Upper lobe of left lung (tissue), 6 donors: ENCODE measurements around the gene CXCL12. TPM values are rescaled to one million over a fixed set of nuclear protein-coding genes. Genes with fewer than 3 reads are reported as not detected.

Source experiments
- ATAC-seq, 2 donors: fragments of 200-7000 bp; cut with Tn5 transposase; one replicate each; pipeline ENCODE4 v1.9.1; 2022; ENCODE audit warnings: mild to moderate bottlenecking in 2 of 2, moderate library complexity in 2 of 2; ENCODE audit not compliant: low FRiP score in 2 of 2
- DNase-seq, 2 donors: peaks; one replicate each; pipeline ENCODE4 v3.0.0-alpha.2; 2019 to 2020
- H3K27ac ChIP-seq, 4 donors: fragments of 200-600 bp; sonication (generic); one replicate each; pipeline ENCODE4 v1.5.1; 2016 to 2019
- H3K27me3 ChIP-seq, 4 donors: fragments of 200-600 bp; sonication (generic); one replicate each; pipeline ENCODE4 v1.5.1; 2017 to 2019
- H3K36me3 ChIP-seq, 4 donors: fragments of 200-600 bp; sonication (generic); one replicate each; pipeline ENCODE4 v1.5.1; 2016 to 2019
- H3K4me1 ChIP-seq, 4 donors: fragments of 200-600 bp; sonication (generic); one replicate each; pipeline ENCODE4 v1.5.1; 2018 to 2019
- H3K4me3 ChIP-seq, 4 donors: fragments of 200-600 bp; sonication (generic); one replicate each; pipeline ENCODE4 v1.5.1; 2017 to 2019; ENCODE audit warnings: mild to moderate bottlenecking in 2 of 4, moderate library complexity in 1 of 4
- H3K9me3 ChIP-seq, 4 donors: fragments of 200-600 bp; sonication (generic); one replicate each; pipeline ENCODE4 v1.5.1; 2018 to 2019
- EP300 ChIP-seq, 4 donors: sonication (generic); formaldehyde crosslinking; IDR thresholded peaks; one replicate each; pipeline ENCODE4 v1.5.1; 2017; ENCODE audit warnings: antibody characterized with exemption in 4 of 4, control low read depth in 2 of 4
- POLR2A ChIP-seq, 4 donors: fragments of 450-650 bp; IDR thresholded peaks; one replicate each; pipeline ENCODE4 v1.5.1; 2016 to 2017; ENCODE audit warnings: antibody characterized with exemption in 4 of 4, mild to moderate bottlenecking in 2 of 4
- POLR2AphosphoS5 ChIP-seq, 2 donors: sonication (generic); formaldehyde crosslinking; IDR thresholded peaks; one replicate each; pipeline ENCODE4 v1.5.1; 2017; ENCODE audit warnings: antibody characterized with exemption in 2 of 2
- WGBS, 2 donors: methylation state at CpG; one replicate each; pipeline ENCODE4 v1.1.5; 2017 to 2018; 5-methylcytosine and 5-hydroxymethylcytosine counted together
- total RNA-seq, 6 donors: library from RNA; depleted of rRNA in 4 of 6; stranded (reverse); fragments of >200 nt in 4 of 6; gene quantifications; one replicate each; pipeline versions ENCODE4 v1.1.0 to v1.2.1, GENCODE V29; 2016 to 2021
- TF ChIP-seq, protein P1 (sequence below), 6 experiments: fragments of 450-650 bp in 4 of 6; fragments of 200-600 bp in 2 of 6; sonication (generic) in 2 of 6; IDR thresholded peaks; one replicate each; pipeline ENCODE4 v1.5.1; 2016 to 2019; ENCODE audit warnings: antibody characterized with exemption in 6 of 6
- donor health status: DM: no; HTN: no; CAD: no; lungs with moderate emphysema.
- donor health status: DM: no; HTN: yes; CAD: no; lungs with severe emphysema.

CXCL12 gene
- total RNA-seq, 6 donors from 2014 or later: 3.5 to 61.6 (median 14.6) TPM

DNA sequence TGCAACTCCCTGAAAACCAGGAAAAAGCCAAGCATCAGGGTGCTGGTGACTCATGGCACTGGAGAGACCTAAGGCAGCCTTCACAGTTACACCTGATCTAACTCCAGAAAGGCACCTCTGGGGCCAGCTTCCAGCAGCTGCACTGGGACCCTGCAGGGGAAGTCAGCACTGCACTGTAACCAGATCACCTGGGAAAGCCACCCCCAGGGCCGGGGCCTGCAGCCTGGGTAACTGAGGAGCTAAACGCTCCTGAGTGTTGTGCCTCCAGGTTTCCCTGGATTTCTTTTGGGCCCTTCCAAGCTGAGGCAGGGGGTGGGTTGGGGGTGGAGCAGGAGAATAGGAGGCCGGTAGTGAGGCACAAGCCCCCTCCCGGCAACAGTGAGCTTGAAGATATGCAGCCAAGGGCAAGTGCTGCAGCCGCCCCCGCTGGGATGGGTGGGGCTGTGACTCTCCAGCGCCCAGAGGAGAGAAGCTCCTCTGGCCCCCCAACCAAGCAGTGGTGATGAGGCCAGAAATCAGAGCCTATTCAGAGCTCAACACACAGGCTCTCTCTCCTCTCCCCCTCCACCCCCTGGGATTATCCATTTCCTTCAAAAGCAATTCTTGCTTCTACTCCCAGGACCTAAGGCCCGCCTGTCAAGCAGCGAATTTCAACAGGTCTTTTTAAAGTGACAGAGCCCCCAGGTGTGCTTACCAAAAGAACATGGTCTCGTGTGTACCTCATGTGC, 2.6 kb downstream of the CXCL12 start:
- no peak for DNase-seq
- Histone ChIP-seq H3K9me3 (no peaks in the 10 kb centered on the region), H3K27ac (peak overlapping the region in 1 of 4 donors; percentile 10), H3K27me3 (peaks cover 0 to 25% (median 10%) of the 10 kb centered on the region in 4 donors), H3K4me3 (peak overlapping the region in 1 of 4 donors; percentile 59), H3K4me1 (peaks cover 2 to 38% (median 19%) of the 10 kb centered on the region in 4 donors), H3K36me3 (peaks cover 0 to 5% (median 2%) of the 10 kb centered on the region in 4 donors)
- 66 to 74% methylated on average over 9 to 10 of the region's 10 CpGs for WGBS, 2 donors
- no peak for ATAC-seq
- TF ChIP-seq, protein P1, sequence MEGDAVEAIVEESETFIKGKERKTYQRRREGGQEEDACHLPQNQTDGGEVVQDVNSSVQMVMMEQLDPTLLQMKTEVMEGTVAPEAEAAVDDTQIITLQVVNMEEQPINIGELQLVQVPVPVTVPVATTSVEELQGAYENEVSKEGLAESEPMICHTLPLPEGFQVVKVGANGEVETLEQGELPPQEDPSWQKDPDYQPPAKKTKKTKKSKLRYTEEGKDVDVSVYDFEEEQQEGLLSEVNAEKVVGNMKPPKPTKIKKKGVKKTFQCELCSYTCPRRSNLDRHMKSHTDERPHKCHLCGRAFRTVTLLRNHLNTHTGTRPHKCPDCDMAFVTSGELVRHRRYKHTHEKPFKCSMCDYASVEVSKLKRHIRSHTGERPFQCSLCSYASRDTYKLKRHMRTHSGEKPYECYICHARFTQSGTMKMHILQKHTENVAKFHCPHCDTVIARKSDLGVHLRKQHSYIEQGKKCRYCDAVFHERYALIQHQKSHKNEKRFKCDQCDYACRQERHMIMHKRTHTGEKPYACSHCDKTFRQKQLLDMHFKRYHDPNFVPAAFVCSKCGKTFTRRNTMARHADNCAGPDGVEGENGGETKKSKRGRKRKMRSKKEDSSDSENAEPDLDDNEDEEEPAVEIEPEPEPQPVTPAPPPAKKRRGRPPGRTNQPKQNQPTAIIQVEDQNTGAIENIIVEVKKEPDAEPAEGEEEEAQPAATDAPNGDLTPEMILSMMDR (IDR thresholded peaks at IDR 0.05): no peak
- TF ChIP-seq POLR2AphosphoS5 (IDR thresholded peaks at IDR 0.05) (no peak), POLR2A (IDR thresholded peaks at IDR 0.05) (no peak), EP300 (IDR thresholded peaks at IDR 0.05) (no peak)

DNA sequence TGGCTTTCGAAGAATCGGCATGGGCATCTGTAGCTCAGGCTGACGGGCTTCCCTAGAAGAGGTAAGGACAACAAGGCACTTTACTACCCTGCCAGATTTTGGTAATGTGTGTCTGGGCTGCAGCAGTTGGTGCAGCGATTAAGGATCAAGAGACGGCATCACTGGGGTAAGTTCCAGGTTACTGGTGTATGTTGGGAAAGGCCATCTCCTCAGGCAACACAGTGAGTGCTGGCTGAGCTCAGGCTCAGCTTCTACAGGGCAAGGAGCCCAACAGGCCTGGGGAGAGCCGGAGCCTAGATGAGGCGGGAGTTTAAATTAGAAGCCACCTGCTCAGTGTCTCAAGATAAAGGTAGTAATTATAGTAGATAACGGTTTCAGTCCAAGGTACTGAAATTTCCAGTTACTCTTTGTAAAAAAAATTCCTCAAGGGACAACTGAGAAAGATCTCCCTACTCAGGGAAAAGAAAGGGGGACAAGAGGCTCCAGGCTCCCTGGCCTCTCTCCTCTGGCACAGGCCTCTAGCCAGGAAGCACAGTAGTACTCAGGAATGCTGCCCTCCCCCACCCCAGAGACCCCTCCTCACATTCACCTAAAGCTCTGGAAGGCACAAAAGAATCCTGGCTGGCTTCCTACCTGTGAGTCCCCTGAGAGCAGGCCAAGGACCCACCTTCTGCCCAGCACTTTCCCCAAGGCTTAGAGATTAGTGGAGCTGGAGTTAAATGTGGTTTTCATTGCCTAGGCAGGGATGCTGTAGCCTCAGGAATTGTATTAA, 3.9 kb downstream of the CXCL12 start:
- H3K27ac ChIP-seq: no peak overlapping the region
- H3K9me3 ChIP-seq: no peaks in the 10 kb centered on the region
- DNase-seq: peak in 1 of 2 donors; percentile 7
- no peak for ATAC-seq
- no peak for TF ChIP-seq POLR2A (IDR thresholded peaks at IDR 0.05)
- no peak for TF ChIP-seq POLR2AphosphoS5 (IDR thresholded peaks at IDR 0.05)
- TF ChIP-seq, protein P1 (IDR thresholded peaks at IDR 0.05): no peak
- no peak for TF ChIP-seq EP300 (IDR thresholded peaks at IDR 0.05)
- H3K4me1 ChIP-seq: peaks cover 2 to 29% (median 19%) of the 10 kb centered on the region in 4 donors
- no peak overlapping the region for H3K4me3 ChIP-seq
- peaks cover 0 to 5% (median 2%) of the 10 kb centered on the region in 4 donors for H3K36me3 ChIP-seq
- WGBS, 2 donors: 84 to 98% methylated on average over 7 of the region's 8 CpGs
- H3K27me3 ChIP-seq: peaks cover 0 to 20% (median 10%) of the 10 kb centered on the region in 4 donors

DNA sequence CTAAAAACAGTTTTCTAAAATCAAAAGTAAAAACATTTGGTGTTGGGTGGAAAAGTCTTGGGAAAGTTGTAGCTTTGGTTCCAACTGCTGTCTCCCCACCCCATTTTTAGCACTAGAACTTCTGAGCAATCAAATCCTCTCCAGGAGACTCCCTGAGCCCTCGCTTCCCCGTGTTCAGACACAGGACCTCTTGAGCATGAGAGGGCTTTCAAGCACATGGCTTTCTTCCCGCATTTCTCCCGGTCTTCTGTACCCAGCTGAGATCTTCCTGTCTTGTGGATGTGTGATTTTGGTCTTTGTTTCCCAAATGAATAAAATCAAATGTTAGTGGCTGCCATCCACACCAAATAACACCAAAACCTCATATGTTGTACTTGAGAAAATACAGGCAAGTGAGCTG, 5.0 kb downstream of the CXCL12 start:
- WGBS, 2 donors: 60 to 63% methylated on average over 4 of the region's 4 CpGs
- Histone ChIP-seq H3K4me3 (no peak overlapping the region), H3K4me1 (peaks cover 2 to 18% (median 11%) of the 10 kb centered on the region in 4 donors), H3K36me3 (peaks cover 0 to 6% (median 2%) of the 10 kb centered on the region in 4 donors), H3K27me3 (peaks cover 0 to 13% (median 5%) of the 10 kb centered on the region in 4 donors), H3K9me3 (no peaks in the 10 kb centered on the region), H3K27ac (no peak overlapping the region)
- ATAC-seq (no peak), DNase-seq (peak in 1 of 2 donors; percentile 12)
- TF ChIP-seq POLR2A (IDR thresholded peaks at IDR 0.05): no peak
- TF ChIP-seq, protein P1 (IDR thresholded peaks at IDR 0.05): no peak
- no peak for TF ChIP-seq POLR2AphosphoS5 (IDR thresholded peaks at IDR 0.05)
- no peak for TF ChIP-seq EP300 (IDR thresholded peaks at IDR 0.05)

DNA sequence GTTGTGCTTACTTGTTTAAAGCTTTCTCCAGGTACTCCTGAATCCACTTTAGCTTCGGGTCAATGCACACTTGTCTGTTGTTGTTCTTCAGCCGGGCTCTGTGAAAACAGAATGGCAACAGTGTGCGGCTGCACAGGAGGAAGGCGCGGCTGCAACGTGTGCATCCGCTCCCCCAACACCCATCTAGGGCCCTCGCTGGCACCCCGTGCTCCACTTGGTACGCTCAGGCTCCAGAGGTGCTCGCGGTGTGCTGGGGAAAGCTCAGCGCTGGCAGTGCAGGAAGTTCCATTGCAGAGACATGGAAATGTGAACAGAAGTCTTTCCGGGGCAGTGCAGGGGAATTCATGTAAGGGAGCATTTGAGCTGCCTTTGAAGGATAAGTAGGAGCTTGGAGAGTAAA, 6.3 kb downstream of the CXCL12 start:
- peaks cover 0 to 6% (median 0%) of the 10 kb centered on the region in 4 donors for H3K27me3 ChIP-seq
- H3K4me1 ChIP-seq: peaks cover 0 to 9% (median 2%) of the 10 kb centered on the region in 4 donors
- H3K9me3 ChIP-seq: no peaks in the 10 kb centered on the region
- DNase-seq: no peak
- WGBS, 2 donors: 81 to 94% methylated on average over 12 to 14 of the region's 14 CpGs
- peaks cover 0 to 6% (median 2%) of the 10 kb centered on the region in 4 donors for H3K36me3 ChIP-seq
- no peak for TF ChIP-seq POLR2AphosphoS5 (IDR thresholded peaks at IDR 0.05)
- TF ChIP-seq, protein P1 (IDR thresholded peaks at IDR 0.05): no peak
- TF ChIP-seq EP300 (IDR thresholded peaks at IDR 0.05): no peak
- TF ChIP-seq POLR2A (IDR thresholded peaks at IDR 0.05): no peak
- H3K27ac ChIP-seq: no peak overlapping the region
- ATAC-seq: no peak
- no peak overlapping the region for H3K4me3 ChIP-seq
